AG09309 (cell line): ENCODE results near the gene GPR31.

ENCODE experiments used
- DNase-seq: peaks from one replicate; pipeline ENCODE4 v3.0.0-alpha.2; 2010; ENCODE audit warnings: low read depth
- H3K4me3 ChIP-seq: 2 replicates; pipeline ENCODE4 v1.5.1; 2011; ENCODE audit warnings: mild to moderate bottlenecking, low read depth, low read length, moderate library complexity; ENCODE audit not compliant: control insufficient read depth
- TF ChIP-seq, protein P1 (sequence below): IDR thresholded peaks from 2 replicates; pipeline ENCODE4 v1.5.1; 2011; ENCODE audit warnings: mild to moderate bottlenecking, low read depth, low read length, inconsistent platforms; ENCODE audit not compliant: insufficient read depth, control insufficient read depth; ENCODE audit errors: missing control alignments

GPR31 gene

DNA sequence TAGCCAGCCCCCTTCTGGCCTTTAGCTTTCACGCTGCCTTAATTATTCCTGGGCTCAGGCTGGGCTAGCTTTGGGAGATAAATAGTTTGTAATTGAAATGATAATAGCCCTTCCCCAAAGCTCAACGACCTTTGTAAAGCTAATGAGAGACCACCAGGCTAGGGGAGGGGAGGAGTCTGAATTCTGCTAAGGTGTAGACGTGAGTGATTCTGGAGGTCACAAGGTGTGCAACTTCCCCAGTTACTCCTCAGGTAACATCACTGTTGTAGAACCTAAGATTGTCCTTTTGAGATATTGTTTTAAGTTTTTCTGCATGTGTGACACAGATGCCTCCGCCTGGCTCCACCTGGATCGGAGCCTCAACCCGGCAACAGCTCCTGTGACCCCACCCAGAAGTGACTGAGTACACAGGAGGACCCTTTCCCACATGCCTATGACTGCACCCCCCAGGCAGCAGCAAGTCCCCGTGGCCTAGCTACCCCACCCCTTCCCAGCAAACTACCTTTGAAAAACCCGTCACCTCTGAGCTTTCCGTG is 5.8 kb upstream of the GPR31 start:
- no peak for DNase-seq
- H3K4me3 ChIP-seq = no peak overlapping the region
- TF ChIP-seq, protein P1, sequence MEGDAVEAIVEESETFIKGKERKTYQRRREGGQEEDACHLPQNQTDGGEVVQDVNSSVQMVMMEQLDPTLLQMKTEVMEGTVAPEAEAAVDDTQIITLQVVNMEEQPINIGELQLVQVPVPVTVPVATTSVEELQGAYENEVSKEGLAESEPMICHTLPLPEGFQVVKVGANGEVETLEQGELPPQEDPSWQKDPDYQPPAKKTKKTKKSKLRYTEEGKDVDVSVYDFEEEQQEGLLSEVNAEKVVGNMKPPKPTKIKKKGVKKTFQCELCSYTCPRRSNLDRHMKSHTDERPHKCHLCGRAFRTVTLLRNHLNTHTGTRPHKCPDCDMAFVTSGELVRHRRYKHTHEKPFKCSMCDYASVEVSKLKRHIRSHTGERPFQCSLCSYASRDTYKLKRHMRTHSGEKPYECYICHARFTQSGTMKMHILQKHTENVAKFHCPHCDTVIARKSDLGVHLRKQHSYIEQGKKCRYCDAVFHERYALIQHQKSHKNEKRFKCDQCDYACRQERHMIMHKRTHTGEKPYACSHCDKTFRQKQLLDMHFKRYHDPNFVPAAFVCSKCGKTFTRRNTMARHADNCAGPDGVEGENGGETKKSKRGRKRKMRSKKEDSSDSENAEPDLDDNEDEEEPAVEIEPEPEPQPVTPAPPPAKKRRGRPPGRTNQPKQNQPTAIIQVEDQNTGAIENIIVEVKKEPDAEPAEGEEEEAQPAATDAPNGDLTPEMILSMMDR = no peak

DNA sequence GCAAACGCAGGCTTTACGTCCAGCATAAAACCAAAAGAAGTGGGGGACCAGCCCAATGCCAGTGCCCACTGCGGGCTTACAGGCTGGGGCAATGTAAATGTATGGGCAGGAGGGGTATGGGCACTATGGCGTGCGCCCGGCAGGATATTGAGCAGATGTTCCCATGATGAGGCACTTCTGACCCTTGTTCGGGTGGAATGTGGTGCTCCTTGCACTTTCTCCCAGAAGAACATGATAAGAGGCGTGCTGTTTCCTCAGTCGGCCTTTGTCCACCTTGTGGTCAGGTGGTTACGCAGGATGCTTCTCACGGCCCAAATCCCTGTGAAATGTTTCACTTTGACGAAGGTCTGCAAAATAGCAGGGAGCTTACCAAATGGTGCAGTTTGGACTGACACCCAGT is 4.8 kb upstream of the GPR31 start:
- H3K4me3 ChIP-seq = no peak overlapping the region
- TF ChIP-seq, protein P1 = no peak
- DNase-seq = no peak

DNA sequence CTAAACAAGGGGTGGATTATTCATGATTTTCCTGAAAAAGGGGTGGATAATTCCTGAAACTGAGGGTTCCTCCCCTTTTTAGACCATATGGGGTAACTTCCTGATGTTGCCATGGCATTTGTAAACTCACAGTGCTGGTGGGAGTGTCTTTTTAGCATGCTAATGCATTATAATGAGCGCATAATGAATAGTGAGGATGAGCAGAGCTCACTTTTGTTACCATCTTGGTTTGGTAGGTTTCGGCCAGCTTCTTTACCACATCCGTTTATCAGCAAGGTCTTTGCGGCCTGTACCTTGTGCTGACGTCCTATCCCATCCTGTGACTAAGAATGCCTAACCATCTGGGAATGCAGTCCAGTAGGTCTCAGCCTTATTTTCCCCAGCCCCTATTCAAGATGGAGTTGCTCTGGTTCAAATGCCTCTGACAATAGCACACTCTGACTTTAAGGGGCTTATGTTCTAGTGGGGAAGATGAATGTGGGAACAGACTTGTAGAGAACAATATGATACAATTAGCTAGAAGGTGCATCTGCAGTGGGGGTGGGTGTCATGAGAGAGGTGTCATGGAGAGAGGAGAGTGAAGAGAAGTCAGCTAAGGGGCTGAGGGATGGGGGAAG is 4.2 kb upstream of the GPR31 start:
- H3K4me3 ChIP-seq = no peak overlapping the region
- TF ChIP-seq, protein P1 = no peak
- DNase-seq = no peak

DNA sequence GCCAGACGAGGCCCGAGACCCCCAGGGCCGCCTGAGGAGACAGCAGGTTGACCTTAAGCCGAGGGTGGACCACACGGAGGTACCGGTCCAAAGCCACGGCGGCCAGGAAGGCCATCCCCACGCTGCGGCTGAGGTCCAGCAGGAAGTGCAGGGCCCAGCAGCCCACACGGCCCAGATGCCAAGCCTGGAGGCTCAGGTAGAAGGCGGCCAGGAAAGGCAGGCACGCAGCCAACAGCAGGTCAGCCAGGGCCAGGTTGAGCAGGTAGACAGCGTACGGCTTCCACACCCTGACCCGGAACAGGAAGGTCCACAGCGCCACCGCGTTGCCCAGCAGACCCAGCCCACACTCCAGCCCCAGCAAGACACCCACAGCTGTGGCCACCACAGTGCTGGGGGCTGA is 366 bp downstream of the GPR31 start:
- H3K4me3 ChIP-seq = no peak overlapping the region
- TF ChIP-seq, protein P1 = no peak
- no peak for DNase-seq

DNA sequence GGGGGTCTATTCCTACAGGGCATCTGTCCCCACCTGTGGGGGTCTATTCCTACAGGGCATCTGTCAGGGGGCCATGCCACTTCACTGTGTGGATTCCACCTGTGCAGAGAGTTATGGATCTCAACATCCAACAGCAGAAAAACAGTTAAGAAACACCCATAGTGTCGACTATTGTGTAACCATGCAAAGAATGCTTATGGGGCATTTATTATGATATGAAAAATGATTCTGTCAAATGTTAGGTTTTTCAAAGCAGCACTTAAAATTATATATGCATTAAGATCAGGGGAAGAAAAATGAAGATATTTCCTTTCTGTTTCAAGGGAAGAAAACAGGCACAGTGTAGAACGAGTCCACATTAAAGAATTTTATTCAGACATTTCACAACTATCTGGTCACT is 2.9 kb downstream of the GPR31 start:
- TF ChIP-seq, protein P1 = no peak
- no peak overlapping the region for H3K4me3 ChIP-seq
- no peak for DNase-seq

DNA sequence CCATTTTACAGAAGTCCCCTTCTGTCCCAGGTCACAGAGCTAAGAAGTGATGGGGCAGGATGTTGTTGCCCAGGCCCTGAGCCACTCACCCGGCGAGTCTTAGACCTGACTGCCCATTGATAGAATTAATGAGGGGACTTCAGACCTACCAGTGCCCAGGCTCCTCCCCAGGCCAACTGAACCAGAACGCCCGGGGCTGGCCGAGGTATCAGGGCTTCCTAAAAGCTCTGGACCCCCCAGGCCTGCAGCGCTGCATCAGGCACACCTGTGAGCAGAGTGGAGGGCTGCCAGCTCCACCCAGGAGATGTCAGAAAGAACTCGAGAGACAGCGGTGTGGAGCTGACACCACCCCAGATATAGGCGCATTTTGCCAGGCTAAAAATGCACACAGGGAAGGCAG is 3.5 kb downstream of the GPR31 start:
- no peak overlapping the region for H3K4me3 ChIP-seq
- TF ChIP-seq, protein P1 = no peak

DNA sequence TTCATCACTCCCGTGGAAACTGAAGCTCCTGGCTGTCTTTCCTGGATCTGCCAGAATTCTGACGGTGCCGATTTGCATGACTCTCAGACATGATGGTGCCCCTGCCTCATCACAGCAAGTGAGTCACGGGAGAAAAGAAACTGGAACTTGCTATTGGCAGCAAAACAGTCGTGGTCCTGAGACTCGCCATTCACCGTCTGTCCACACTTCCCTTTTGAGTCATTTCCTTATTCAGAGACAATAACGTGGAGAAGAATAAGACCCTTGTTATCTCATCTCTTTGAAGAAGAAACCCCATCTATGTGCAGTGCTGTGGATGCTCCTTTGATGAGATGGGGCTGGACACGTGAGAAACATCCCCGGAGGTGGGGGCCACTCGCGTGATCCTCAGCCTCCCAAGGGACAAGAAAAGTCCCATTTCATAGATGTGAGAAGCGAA is 4.2 kb downstream of the GPR31 start:
- no peak overlapping the region for H3K4me3 ChIP-seq
- TF ChIP-seq, protein P1 = no peak
- no peak for DNase-seq

More for the DNA sequence above, 3.5 kb downstream of the GPR31 start:
- no peak for DNase-seq
